Measurements from ENCODE around the gene C21orf58.

Gene C21orf58

DNA sequence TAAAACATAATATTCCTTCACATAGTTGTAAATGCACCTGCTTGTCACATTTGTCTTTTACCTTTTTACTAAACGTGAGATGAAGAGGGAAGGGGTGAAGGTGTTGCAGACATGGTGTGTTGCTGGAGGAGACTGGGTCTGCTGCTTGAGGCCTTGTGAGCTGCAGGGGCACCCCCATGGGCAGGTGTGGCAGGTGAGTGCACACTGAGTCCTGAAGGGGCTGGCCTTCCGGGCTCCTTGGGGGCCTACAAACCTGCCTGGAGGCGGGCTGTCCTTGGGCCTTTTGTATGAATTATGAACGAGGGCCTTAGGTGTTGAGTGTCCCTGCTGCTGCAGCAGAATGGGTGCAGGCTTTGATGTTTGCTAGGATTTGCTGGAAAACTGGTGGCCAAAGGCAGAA, 4.0 kb upstream of the C21orf58 start:
- H3K4me3 ChIP-seq (ENCODE audit: low read depth, low read length) = no peak overlapping the region
- TF ChIP-seq, protein P1, sequence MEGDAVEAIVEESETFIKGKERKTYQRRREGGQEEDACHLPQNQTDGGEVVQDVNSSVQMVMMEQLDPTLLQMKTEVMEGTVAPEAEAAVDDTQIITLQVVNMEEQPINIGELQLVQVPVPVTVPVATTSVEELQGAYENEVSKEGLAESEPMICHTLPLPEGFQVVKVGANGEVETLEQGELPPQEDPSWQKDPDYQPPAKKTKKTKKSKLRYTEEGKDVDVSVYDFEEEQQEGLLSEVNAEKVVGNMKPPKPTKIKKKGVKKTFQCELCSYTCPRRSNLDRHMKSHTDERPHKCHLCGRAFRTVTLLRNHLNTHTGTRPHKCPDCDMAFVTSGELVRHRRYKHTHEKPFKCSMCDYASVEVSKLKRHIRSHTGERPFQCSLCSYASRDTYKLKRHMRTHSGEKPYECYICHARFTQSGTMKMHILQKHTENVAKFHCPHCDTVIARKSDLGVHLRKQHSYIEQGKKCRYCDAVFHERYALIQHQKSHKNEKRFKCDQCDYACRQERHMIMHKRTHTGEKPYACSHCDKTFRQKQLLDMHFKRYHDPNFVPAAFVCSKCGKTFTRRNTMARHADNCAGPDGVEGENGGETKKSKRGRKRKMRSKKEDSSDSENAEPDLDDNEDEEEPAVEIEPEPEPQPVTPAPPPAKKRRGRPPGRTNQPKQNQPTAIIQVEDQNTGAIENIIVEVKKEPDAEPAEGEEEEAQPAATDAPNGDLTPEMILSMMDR (IDR thresholded peaks at IDR 0.05; ENCODE audit: insufficient read depth, low read length, missing control alignments) = no peak
- DNase-seq (ENCODE audit: low read depth, low spot score) = no peak
- ChIA-PET CTCF (no interaction called here), POLR2A (no interaction called here)

DNA sequence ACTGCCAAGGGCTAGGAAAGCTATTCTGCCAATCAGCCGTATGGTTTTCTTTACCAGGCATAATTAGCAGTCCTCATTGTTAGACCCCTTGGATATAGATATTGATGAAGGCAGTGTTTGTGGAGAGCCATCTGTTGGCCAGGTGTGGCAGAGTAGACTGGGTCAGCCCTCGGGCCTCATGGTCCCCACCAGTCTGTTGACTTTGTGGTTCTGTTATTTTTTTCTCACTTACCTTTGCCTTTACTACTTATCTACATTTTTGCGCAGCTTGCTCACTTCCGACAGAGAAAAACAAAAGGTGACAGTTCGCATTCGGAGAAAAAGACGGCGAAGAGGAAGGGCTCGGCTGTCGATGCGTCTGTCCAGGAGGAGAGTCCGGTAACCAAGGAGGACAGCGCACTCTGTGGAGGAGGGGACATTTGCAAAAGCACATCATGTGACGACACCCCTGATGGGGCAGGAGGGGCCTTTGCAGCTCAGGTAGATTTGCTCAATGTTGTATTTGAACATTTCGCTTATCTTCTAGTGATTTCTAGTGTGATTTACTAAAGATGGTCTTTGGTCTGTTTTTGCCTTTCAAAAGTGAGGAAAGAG, 2.5 kb upstream of the C21orf58 start:
- ChIA-PET CTCF (interaction anchor here (0.7 to 1.8 kb wide), 10 partner anchors 10 to 313 kb away, joined by 3 to 6 read pairs (median 4); no protein-coding TSS in a partner anchor), POLR2A (interaction anchor here (1.4 kb wide), 1 partner anchor 40 kb away, joined by 4 read pairs; the partner anchor contains the start of gene YBEY)
- no peak overlapping the region; the same call in 1 of the 2 replicates for H3K4me3 ChIP-seq (ENCODE audit: low read depth, low read length)
- DNase-seq (ENCODE audit: low read depth, low spot score) = no peak
- TF ChIP-seq, protein P1 (IDR thresholded peaks at IDR 0.05; ENCODE audit: insufficient read depth, low read length, missing control alignments) = no peak

DNA sequence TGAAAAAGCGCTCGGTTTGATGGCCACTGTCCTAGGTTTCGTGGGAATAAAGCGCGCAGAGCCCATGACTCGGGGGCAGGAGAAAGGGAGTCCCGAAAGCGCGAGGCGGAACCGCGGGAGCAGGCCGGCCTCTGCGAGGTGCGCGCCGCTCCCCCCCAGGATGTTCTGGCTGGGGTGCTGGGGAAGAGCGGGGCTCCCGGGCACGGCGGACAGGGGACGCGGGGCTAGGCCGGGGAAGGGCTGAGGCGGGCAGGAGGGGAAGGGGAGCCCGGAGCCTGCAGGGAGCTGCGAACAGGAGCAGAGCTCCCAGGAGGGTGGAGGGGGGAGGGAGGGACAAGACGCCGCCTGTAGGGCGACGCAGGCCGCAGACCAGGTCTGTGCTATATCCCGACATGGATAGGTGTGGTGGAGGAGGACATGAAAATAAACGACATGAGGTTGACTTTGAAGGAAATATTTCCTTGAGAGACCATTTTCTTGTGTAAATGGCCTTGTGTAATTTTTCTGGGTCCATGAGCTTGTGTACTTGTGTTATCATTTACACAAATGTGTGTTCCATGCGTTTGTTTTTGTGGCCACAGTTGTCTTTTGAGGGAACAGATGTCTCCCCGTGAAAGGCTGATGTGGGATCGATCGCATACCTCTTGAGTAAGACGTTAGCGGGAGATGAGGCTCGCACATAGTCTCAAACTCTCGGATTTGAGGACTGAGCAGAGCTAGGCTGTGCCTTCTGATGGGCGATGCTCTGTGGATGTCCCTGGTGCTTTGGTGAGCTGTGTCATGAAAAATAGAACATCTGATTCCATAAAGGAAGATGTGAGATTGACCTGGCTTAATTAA, 1.6 kb upstream of the C21orf58 start:
- POLR2A ChIA-PET = interaction anchor here (0.6 to 1.4 kb wide), 3 partner anchors 17 to 39 kb away, joined by 3 to 4 read pairs (median 4); partner anchors contain the start of genes MCM3AP and YBEY
- DNase-seq (ENCODE audit: low read depth, low spot score) = no peak
- TF ChIP-seq, protein P1 (IDR thresholded peaks at IDR 0.05; ENCODE audit: insufficient read depth, low read length, missing control alignments) = peak; percentile 39
- CTCF ChIA-PET = interaction anchor here (0.7 to 1.8 kb wide), 11 partner anchors 9 to 314 kb away, joined by 3 to 6 read pairs (median 3); no protein-coding TSS in a partner anchor
- H3K4me3 ChIP-seq (ENCODE audit: low read depth, low read length) = peak overlapping the region; percentile 71

DNA sequence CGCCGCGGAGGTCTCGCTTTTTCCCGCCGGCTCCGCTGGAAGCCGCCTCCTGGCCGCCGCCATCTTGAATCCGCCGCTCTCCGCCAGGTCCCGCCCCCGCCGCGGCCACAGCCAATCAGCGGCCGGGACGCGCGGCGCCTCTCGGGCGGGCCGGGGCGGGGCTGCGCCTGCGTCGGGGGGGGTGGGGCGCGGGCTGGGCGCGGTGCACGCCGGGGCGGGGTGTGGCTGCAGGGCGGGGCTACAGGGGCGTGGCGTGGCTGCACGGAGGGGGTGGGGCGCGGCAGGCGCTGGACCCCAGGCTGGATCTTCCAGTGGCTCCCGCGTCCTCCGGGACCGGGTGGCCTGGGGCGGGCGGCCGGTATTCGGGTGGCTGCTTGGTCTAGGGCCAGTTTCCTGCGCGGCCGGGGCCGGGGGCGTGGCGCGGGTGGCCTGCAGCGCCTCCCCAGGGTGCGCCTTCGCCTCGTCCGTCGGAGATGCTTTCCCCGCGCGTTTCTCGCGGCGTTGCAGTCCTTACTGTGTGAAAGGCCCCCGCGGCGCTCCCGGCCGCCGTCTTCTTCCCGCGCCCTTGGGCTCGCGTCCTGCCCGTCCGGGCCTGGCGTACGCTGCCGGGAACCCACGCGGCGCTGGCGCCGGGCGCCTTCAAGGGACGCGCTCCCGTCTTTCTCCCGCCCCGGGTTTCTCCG, 861 bp upstream of the C21orf58 start:
- ChIA-PET CTCF (interaction anchor here (1.2 to 1.8 kb wide), 3 partner anchors 40 to 310 kb away, joined by 3 to 6 read pairs (median 4); no protein-coding TSS in a partner anchor), POLR2A (interaction anchor here (0.6 kb wide), 1 partner anchor 39 kb away, joined by 4 read pairs; the partner anchor contains the start of genes MCM3AP and YBEY)
- TF ChIP-seq, protein P1 (IDR thresholded peaks at IDR 0.05; ENCODE audit: insufficient read depth, low read length, missing control alignments) = peak; percentile 29
- peak overlapping the region; percentile 94 for H3K4me3 ChIP-seq (ENCODE audit: low read depth, low read length)
- no peak for DNase-seq (ENCODE audit: low read depth, low spot score)

DNA sequence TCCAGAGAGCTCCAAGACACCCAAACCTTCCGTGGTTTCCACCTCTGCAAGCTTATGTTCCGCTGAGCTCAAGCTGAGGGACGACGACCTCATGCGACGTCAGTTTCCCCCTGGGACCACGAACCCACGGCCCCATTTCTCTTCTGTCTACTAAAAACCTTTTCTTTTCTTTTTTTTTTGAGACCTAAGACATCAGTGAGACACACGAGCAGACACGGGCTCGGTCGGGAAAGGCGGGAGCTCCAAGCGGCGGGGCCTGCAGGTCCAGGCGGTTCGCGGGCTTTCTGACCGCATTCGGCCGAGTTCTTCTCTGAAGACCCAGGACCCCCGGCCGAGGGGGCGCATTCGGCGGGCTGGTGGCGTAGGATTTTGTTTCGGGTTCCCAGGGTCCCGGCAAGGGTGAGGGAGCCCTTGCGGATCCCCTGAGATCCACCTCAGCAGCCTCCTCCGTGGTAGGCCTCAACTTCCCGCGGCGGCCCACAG, 402 bp downstream of the C21orf58 start:
- ChIA-PET POLR2A (interaction anchor here (1.9 kb wide), 1 partner anchor 37 kb away, joined by 4 read pairs; the partner anchor contains the start of gene YBEY), CTCF (interaction anchor here (1.0 kb wide), 1 partner anchor 93 kb away, joined by 4 read pairs; no protein-coding TSS in a partner anchor)
- TF ChIP-seq, protein P1 (IDR thresholded peaks at IDR 0.05; ENCODE audit: insufficient read depth, low read length, missing control alignments) = no peak
- peak overlapping the region; percentile 77 for H3K4me3 ChIP-seq (ENCODE audit: low read depth, low read length)
- no peak for DNase-seq (ENCODE audit: low read depth, low spot score)
